CD14-positive monocyte (primary cell): Measurements from ENCODE around the gene TANGO2. TPM values are rescaled to one million over a fixed set of nuclear protein-coding genes. Genes with fewer than 3 reads are reported as not detected.
A peak's percentile ranks its signal among the peaks of the same experiment; 100 is the strongest.

Experiments
- DNase-seq, 3 donors: peaks; one replicate each; pipeline ENCODE4 v3.0.0-alpha.2; 2011 to 2022
- H2AFZ ChIP-seq: 2 replicates; pipeline ENCODE4 v1.6.0; 2012; ENCODE audit warnings: mild to moderate bottlenecking, low read depth, low read length, inconsistent platforms; ENCODE audit not compliant: insufficient read depth, poor library complexity, severe bottlenecking
- H3K27ac ChIP-seq, 2 donors: 1 replicate in 1 of 2; 2 replicates in 1 of 2; pipeline ENCODE4 v1.5.1; 2012 to 2013; ENCODE audit warnings: low read length in 2 of 2, control low read depth in 1 of 2, inconsistent platforms in 1 of 2, low read depth in 1 of 2, mild to moderate bottlenecking in 1 of 2
- H3K27me3 ChIP-seq, 2 donors: one replicate each; pipeline versions ENCODE4 v1.6.0 to v1.6.1; 2011 to 2013; ENCODE audit warnings: low read length in 2 of 2; ENCODE audit not compliant: control insufficient read depth in 2 of 2, insufficient read depth in 2 of 2
- H3K36me3 ChIP-seq, 2 donors: replicated peaks in 1 of 2; 1 replicate in 1 of 2; 2 replicates in 1 of 2; pipeline versions ENCODE4 v1.5.1 to v1.6.1; 2012 to 2013; ENCODE audit warnings: low read length in 2 of 2, control low read depth in 1 of 2, inconsistent platforms in 1 of 2, mild to moderate bottlenecking in 1 of 2; ENCODE audit not compliant: insufficient read depth in 2 of 2, control insufficient read depth in 1 of 2
- H3K4me1 ChIP-seq, 2 donors: 1 replicate in 1 of 2; 2 replicates in 1 of 2; pipeline versions ENCODE4 v1.5.1 to v1.6.1; 2012 to 2013; ENCODE audit warnings: low read length in 2 of 2, control low read depth in 1 of 2, inconsistent platforms in 1 of 2, mild to moderate bottlenecking in 1 of 2, moderate library complexity in 1 of 2; ENCODE audit not compliant: insufficient read depth in 2 of 2, control insufficient read depth in 1 of 2
- H3K4me2 ChIP-seq: replicated peaks from 2 replicates; pipeline ENCODE3; 2012; ENCODE audit warnings: low read length, moderate library complexity, mild to moderate bottlenecking; ENCODE audit not compliant: poor library complexity, severe bottlenecking; ENCODE audit errors: extremely low read depth
- H3K4me3 ChIP-seq, 3 experiments: fragments of 200-600 bp in 1 of 3; sonication (generic) in 1 of 3; replicated peaks in 1 of 3; 1 replicate in 2 of 3; 2 replicates in 1 of 3; pipeline ENCODE4 v1.5.1; 2011 to 2013; ENCODE audit warnings: low read length in 3 of 3, mild to moderate bottlenecking in 3 of 3, control low read depth in 2 of 3, low read depth in 2 of 3, inconsistent platforms in 1 of 3, moderate library complexity in 1 of 3
- H3K79me2 ChIP-seq: 2 replicates; pipeline ENCODE4 v1.6.0; 2012; ENCODE audit warnings: mild to moderate bottlenecking, control low read depth, inconsistent platforms, low read length, moderate library complexity; ENCODE audit not compliant: insufficient read depth
- H3K9ac ChIP-seq: 2 replicates; pipeline ENCODE4 v1.6.0; 2017; ENCODE audit warnings: low read length, mild to moderate bottlenecking; ENCODE audit not compliant: insufficient read depth, poor library complexity, severe bottlenecking
- H3K9me3 ChIP-seq, 2 donors: replicated peaks in 1 of 2; 1 replicate in 1 of 2; 2 replicates in 1 of 2; pipeline versions ENCODE4 v1.5.1 to v1.6.1; 2012 to 2013; ENCODE audit warnings: low read length in 2 of 2, control low read depth in 1 of 2; ENCODE audit not compliant: control insufficient read depth in 1 of 2, insufficient read depth in 1 of 2
- H4K20me1 ChIP-seq: 2 replicates; pipeline ENCODE4 v1.6.0; 2012; ENCODE audit warnings: mild to moderate bottlenecking, low read length, control low read depth, moderate library complexity; ENCODE audit not compliant: insufficient read depth
- H3K27ac Mint-ChIP-seq, 7 donors: one replicate each; pipeline ENCODE4 v1.8.0; 2020; ENCODE audit warnings: mild to moderate bottlenecking in 7 of 7, mixed read lengths in 7 of 7, moderate library complexity in 6 of 7, inconsistent platforms in 2 of 7
- H3K27me3 Mint-ChIP-seq, 3 donors: one replicate each; pipeline ENCODE4 v1.8.0; 2021 to 2022; ENCODE audit warnings: low read depth in 3 of 3, mild to moderate bottlenecking in 3 of 3, mixed read lengths in 3 of 3, moderate library complexity in 3 of 3, inconsistent platforms in 1 of 3
- H3K36me3 Mint-ChIP-seq, 2 donors: one replicate each; pipeline ENCODE4 v1.8.0; 2020; ENCODE audit warnings: mixed read lengths in 2 of 2, inconsistent platforms in 1 of 2, mild to moderate bottlenecking in 1 of 2
- H3K4me1 Mint-ChIP-seq: one replicate; pipeline ENCODE4 v1.8.0; 2020; ENCODE audit warnings: mild to moderate bottlenecking, mixed read lengths
- H3K4me3 Mint-ChIP-seq, 2 donors: one replicate each; pipeline ENCODE4 v1.8.0; 2020; ENCODE audit warnings: mild to moderate bottlenecking in 2 of 2, mixed read lengths in 2 of 2, moderate library complexity in 1 of 2
- H3K9me3 Mint-ChIP-seq, 7 donors: one replicate each; pipeline ENCODE4 v1.8.0; 2020 to 2022; ENCODE audit warnings: mixed read lengths in 7 of 7, mild to moderate bottlenecking in 6 of 7, moderate library complexity in 6 of 7, inconsistent platforms in 2 of 7
- CTCF ChIP-seq: fragments of 200-600 bp; IDR thresholded peaks from one replicate; pipeline ENCODE4 v1.8.0; 2022; ENCODE audit warnings: antibody characterized with exemption, mild to moderate bottlenecking
- WGBS: methylation state at CpG from one replicate; pipeline ENCODE4 v1.1.5; 2013; ENCODE audit warnings: missing lambda C conversion rate; ENCODE audit not compliant: insufficient coverage; 5-methylcytosine and 5-hydroxymethylcytosine counted together
- intact Hi-C, 2 donors: fragments of 100-400 bp; cut with micrococcal nuclease; formaldehyde crosslinking; loops; one replicate each; pipeline versions ENCODE4 v1.15.0 to v1.15.1; 2023
- polyA plus RNA-seq, 3 donors: library from polyadenylated mRNA; depleted of rRNA in 1 of 3; unstranded in 2 of 3; stranded (reverse) in 1 of 3; fragments of 300-500 nt in 2 of 3; fragments of >200 nt in 1 of 3; fragmentation: Illumina TruSeq in 2 of 3; gene quantifications; 1 replicate in 2 of 3; 2 replicates in 1 of 3; pipeline ENCODE4 v1.2.3, GENCODE V29; 2012 to 2021

Gene TANGO2
- polyA plus RNA-seq, 3 donors, result 56.4 to 94.9 (median 58.2) TPM

GRCh38 chr22:20019661-20020532 lies 1.0 kb upstream of the TANGO2 start:
- Histone ChIP-seq H3K4me1 (peaks cover 36 to 52% of the 10 kb centered on the region in 2 donors), H3K36me3 (no peaks in the 10 kb centered on the region), H3K9me3 (peaks cover 0 to 5% of the 10 kb centered on the region in 2 donors), H3K79me2 (peaks cover 37% of the 10 kb centered on the region), H2AFZ (peak overlapping the region; percentile 96), H4K20me1 (peaks cover 39% of the 10 kb centered on the region), H3K27ac (peak overlapping the region; percentile 15 to 94), H3K9ac (peak overlapping the region; percentile 97), H3K27me3 (peaks cover 17 to 30% of the 10 kb centered on the region in 2 donors), H3K4me2 (peak overlapping the region; percentile 98), H3K4me3 (peak overlapping the region in 2 of 3 experiments; percentile 51 to 98)
- Mint-ChIP-seq H3K36me3 (peaks cover 2 to 12% of the 10 kb centered on the region in 2 donors), H3K27ac (peak overlapping the region in 5 of 7 donors; percentile 86 to 94 (median 90)), H3K9me3 (peaks cover 0 to 8% (median 0%) of the 10 kb centered on the region in 7 donors), H3K4me3 (peak overlapping the region; percentile 93 to 97), H3K4me1 (peaks cover 34% of the 10 kb centered on the region), H3K27me3 (peaks cover 30 to 38% (median 31%) of the 10 kb centered on the region in 3 donors)
- intact Hi-C loops, result loop anchor here (5.0 to 10.0 kb wide), 6 partner anchors 33 to 543 kb away; partner anchors contain the start of genes RANBP1 (in 2 of the 2), TRMT2A (in 2 of the 2), CDC45 (in 1 of the 2) and DGCR8 (in 1 of the 2)
- no peak for TF ChIP-seq CTCF
- no peak for DNase-seq
- 95% methylated on average over 6 of the region's 8 CpGs for WGBS
